Cardiac muscle cell (in vitro differentiated cells and primary cell): ENCODE results near the gene CDH23. TPM values are rescaled to one million over a fixed set of nuclear protein-coding genes. Genes with fewer than 3 reads are reported as not detected.

Experiments
- DNase-seq, 2 donors: peaks; one replicate each; pipeline versions ENCODE4 v3.0.0 to v3.0.0-alpha.2; 2010 to 2017; ENCODE audit warnings: low read depth in 1 of 2, low spot score in 1 of 2
- H3K27ac ChIP-seq: fragments of 200-600 bp; sonication (generic); 2 replicates; pipeline ENCODE4 v1.5.1; 2016
- H3K27me3 ChIP-seq: fragments of 200-600 bp; sonication (generic); 2 replicates; pipeline ENCODE4 v1.6.0; 2016; ENCODE audit warnings: control low read depth
- H3K36me3 ChIP-seq: fragments of 200-600 bp; sonication (generic); 2 replicates; pipeline ENCODE4 v1.5.1; 2016; ENCODE audit warnings: control low read depth
- H3K4me1 ChIP-seq: fragments of 200-600 bp; sonication (generic); 2 replicates; pipeline ENCODE4 v1.8.1; 2017; ENCODE audit warnings: low read depth, mild to moderate bottlenecking, mixed run types
- H3K4me3 ChIP-seq: fragments of 200-600 bp; sonication (generic); 2 replicates; pipeline ENCODE4 v1.5.1; 2016; ENCODE audit warnings: mild to moderate bottlenecking
- H3K9me3 ChIP-seq: fragments of 200-600 bp; sonication (generic); 2 replicates; pipeline ENCODE4 v1.5.1; 2017; ENCODE audit warnings: low read depth, mild to moderate bottlenecking, control low read depth
- CTCF ChIP-seq: IDR thresholded peaks from 2 replicates; pipeline ENCODE4 v1.5.1; 2012; ENCODE audit warnings: low read depth, mild to moderate bottlenecking, low read length
- polyA plus RNA-seq: library from polyadenylated mRNA; unstranded; fragments of >200 nt; fragmentation: Nextera tagmentation; extraction: Ambion mirVana; gene quantifications from 2 replicates; pipeline ENCODE4 v1.2.1, GENCODE V29; 2016
- total RNA-seq: library from RNA; depleted of rRNA; stranded (reverse); fragments of >200 nt; gene quantifications from 2 replicates; pipeline ENCODE4 v1.2.3, GENCODE V29; 2016

Gene CDH23
- total and polyA plus RNA-seq, 2 experiments from 2014 or later, result 0.05 to 0.51 TPM

- no peak for DNase-seq
- no peak overlapping the region for H3K27ac ChIP-seq
- H3K9me3 ChIP-seq, result no peaks in the 10 kb centered on the region
- H3K4me1 ChIP-seq, result peaks cover 18% of the 10 kb centered on the region
- H3K4me3 ChIP-seq, result no peak overlapping the region
- H3K27me3 ChIP-seq, result no peaks in the 10 kb centered on the region
- TF ChIP-seq CTCF, result no peak
- no peaks in the 10 kb centered on the region for H3K36me3 ChIP-seq
Observed at GRCh38 chr10:71537681-71538080, 141.0 kb downstream of the CDH23 start.

GRCh38 chr10:71538608-71539260, 142.0 kb downstream of the CDH23 start:
- Histone ChIP-seq H3K9me3 (no peaks in the 10 kb centered on the region), H3K36me3 (no peaks in the 10 kb centered on the region), H3K27me3 (no peaks in the 10 kb centered on the region), H3K27ac (no peak overlapping the region), H3K4me1 (peaks cover 13% of the 10 kb centered on the region), H3K4me3 (no peak overlapping the region)
- DNase-seq, result no peak
- no peak for TF ChIP-seq CTCF

GRCh38 chr10:71539442-71540118, 142.9 kb downstream of the CDH23 start:
- Histone ChIP-seq H3K9me3 (no peaks in the 10 kb centered on the region), H3K36me3 (no peaks in the 10 kb centered on the region), H3K27ac (no peak overlapping the region), H3K4me1 (peaks cover 8% of the 10 kb centered on the region), H3K4me3 (no peak overlapping the region), H3K27me3 (no peaks in the 10 kb centered on the region)
- DNase-seq, result no peak
- TF ChIP-seq CTCF, result no peak

- H3K4me1 ChIP-seq, result peaks cover 10% of the 10 kb centered on the region
Observed at GRCh38 chr10:71542478-71542877, 145.8 kb downstream of the CDH23 start.

GRCh38 chr10:71543608-71544170, 147.0 kb downstream of the CDH23 start:
- Histone ChIP-seq H3K27me3 (no peaks in the 10 kb centered on the region), H3K4me3 (no peak overlapping the region), H3K27ac (no peak overlapping the region), H3K9me3 (no peaks in the 10 kb centered on the region), H3K4me1 (peaks cover 21% of the 10 kb centered on the region), H3K36me3 (no peaks in the 10 kb centered on the region)
- no peak for TF ChIP-seq CTCF
- DNase-seq, result no peak

More at GRCh38 chr10:71542478-71542877, 145.8 kb downstream of the CDH23 start:
- Histone ChIP-seq H3K27ac (no peak overlapping the region), H3K27me3 (no peaks in the 10 kb centered on the region), H3K9me3 (no peaks in the 10 kb centered on the region), H3K36me3 (no peaks in the 10 kb centered on the region), H3K4me3 (no peak overlapping the region)
- TF ChIP-seq CTCF, result no peak
- no peak for DNase-seq
